Loucy (cell line): ENCODE data around the gene CEP43.

ENCODE experiments used
- H2AFZ ChIP-seq: fragments of 200-600 bp; sonication (generic); 2 replicates; pipeline ENCODE4 v1.6.0; 2016; ENCODE audit warnings: antibody characterized with exemption, mild to moderate bottlenecking, low read length, moderate library complexity
- H3F3A ChIP-seq: fragments of 200-600 bp; 2 replicates; pipeline ENCODE4 v1.6.0; 2016; ENCODE audit warnings: antibody characterized with exemption, low read depth, mild to moderate bottlenecking
- H3K27me3 ChIP-seq: fragments of 200-600 bp; sonication (generic); 2 replicates; pipeline ENCODE4 v1.6.1; 2014; ENCODE audit warnings: low read length, mild to moderate bottlenecking; ENCODE audit not compliant: insufficient read depth, poor library complexity, severe bottlenecking
- H3K36me3 ChIP-seq: fragments of 200-600 bp; sonication (generic); 2 replicates; pipeline ENCODE4 v1.6.1; 2016; ENCODE audit warnings: low read length; ENCODE audit not compliant: insufficient read depth
- H3K4me1 ChIP-seq: fragments of 200-600 bp; sonication (generic); 2 replicates; pipeline ENCODE4 v1.5.1; 2014; ENCODE audit warnings: low read length, mild to moderate bottlenecking; ENCODE audit not compliant: insufficient read depth, poor library complexity, severe bottlenecking
- H3K4me2 ChIP-seq: fragments of 200-600 bp; sonication (generic); 2 replicates; pipeline ENCODE4 v1.6.0; 2014; ENCODE audit warnings: antibody characterized with exemption, low read length, low read depth, mild to moderate bottlenecking; ENCODE audit not compliant: poor library complexity, severe bottlenecking
- H3K4me3 ChIP-seq: fragments of 200-600 bp; sonication (generic); 2 replicates; pipeline ENCODE4 v1.5.1; 2014; ENCODE audit warnings: low read length, mild to moderate bottlenecking, mixed read lengths; ENCODE audit not compliant: poor library complexity, severe bottlenecking
- H3K79me2 ChIP-seq: fragments of 200-600 bp; sonication (generic); 2 replicates; pipeline ENCODE4 v1.6.1; 2014; ENCODE audit warnings: low read length; ENCODE audit not compliant: insufficient read depth
- H3K9ac ChIP-seq: fragments of 200-600 bp; sonication (generic); 2 replicates; pipeline ENCODE4 v1.6.0; 2014; ENCODE audit warnings: mild to moderate bottlenecking, low read depth, low read length, moderate library complexity; ENCODE audit not compliant: poor library complexity, severe bottlenecking
- H3K9me2 ChIP-seq: fragments of 200-600 bp; sonication (generic); replicated peaks from 2 replicates; pipeline ENCODE4 v1.6.1; 2016; ENCODE audit warnings: low read depth, low read length, mixed read lengths
- H3K9me3 ChIP-seq: fragments of 200-600 bp; sonication (generic); 2 replicates; pipeline ENCODE4 v1.6.1; 2014; ENCODE audit warnings: mild to moderate bottlenecking, antibody characterized with exemption, low read length, low read depth; ENCODE audit not compliant: insufficient read depth
- H4K20me1 ChIP-seq: fragments of 200-600 bp; sonication (generic); 2 replicates; pipeline ENCODE4 v1.6.0; 2014; ENCODE audit warnings: antibody characterized with exemption, low read length, mild to moderate bottlenecking; ENCODE audit not compliant: insufficient read depth, poor library complexity, severe bottlenecking
- EZH2phosphoT487 ChIP-seq: fragments of 200-600 bp; IDR thresholded peaks from 2 replicates; pipeline ENCODE4 v1.6.1; 2018; ENCODE audit warnings: antibody characterized with exemption, mild to moderate bottlenecking, moderate library complexity, borderline replicate concordance
- TF ChIP-seq, protein P1 (sequence below): fragments of 200-600 bp; sonication (generic); conservative IDR thresholded peaks from 2 replicates; pipeline ENCODE4 v1.5.1; 2014; ENCODE audit warnings: mild to moderate bottlenecking, antibody characterized with exemption, low read length

CEP43 gene

GRCh38 chr6:166970091-166970490 lies 29.1 kb upstream of the CEP43 start:
- Histone ChIP-seq H3K9me2 (no peaks in the 10 kb centered on the region), H3K27me3 (no peaks in the 10 kb centered on the region), H3K4me2 (no peak overlapping the region), H3K4me3 (no peak overlapping the region), H3K9ac (no peak overlapping the region), H3F3A (no peaks in the 10 kb centered on the region), H2AFZ (no peak overlapping the region), H3K79me2 (no peaks in the 10 kb centered on the region), H3K9me3 (no peaks in the 10 kb centered on the region), H4K20me1 (no peaks in the 10 kb centered on the region), H3K4me1 (no peaks in the 10 kb centered on the region), H3K36me3 (no peaks in the 10 kb centered on the region; the same call in 1 of the 2 replicates)
- TF ChIP-seq, protein P1, sequence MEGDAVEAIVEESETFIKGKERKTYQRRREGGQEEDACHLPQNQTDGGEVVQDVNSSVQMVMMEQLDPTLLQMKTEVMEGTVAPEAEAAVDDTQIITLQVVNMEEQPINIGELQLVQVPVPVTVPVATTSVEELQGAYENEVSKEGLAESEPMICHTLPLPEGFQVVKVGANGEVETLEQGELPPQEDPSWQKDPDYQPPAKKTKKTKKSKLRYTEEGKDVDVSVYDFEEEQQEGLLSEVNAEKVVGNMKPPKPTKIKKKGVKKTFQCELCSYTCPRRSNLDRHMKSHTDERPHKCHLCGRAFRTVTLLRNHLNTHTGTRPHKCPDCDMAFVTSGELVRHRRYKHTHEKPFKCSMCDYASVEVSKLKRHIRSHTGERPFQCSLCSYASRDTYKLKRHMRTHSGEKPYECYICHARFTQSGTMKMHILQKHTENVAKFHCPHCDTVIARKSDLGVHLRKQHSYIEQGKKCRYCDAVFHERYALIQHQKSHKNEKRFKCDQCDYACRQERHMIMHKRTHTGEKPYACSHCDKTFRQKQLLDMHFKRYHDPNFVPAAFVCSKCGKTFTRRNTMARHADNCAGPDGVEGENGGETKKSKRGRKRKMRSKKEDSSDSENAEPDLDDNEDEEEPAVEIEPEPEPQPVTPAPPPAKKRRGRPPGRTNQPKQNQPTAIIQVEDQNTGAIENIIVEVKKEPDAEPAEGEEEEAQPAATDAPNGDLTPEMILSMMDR, result no peak
- no peak for TF ChIP-seq EZH2phosphoT487

GRCh38 chr6:166970776-166971175 lies 28.4 kb upstream of the CEP43 start:
- H3K9me3 ChIP-seq, result no peaks in the 10 kb centered on the region
- H4K20me1 ChIP-seq, result no peaks in the 10 kb centered on the region
- TF ChIP-seq EZH2phosphoT487, result no peak
- TF ChIP-seq, protein P1, result no peak
- no peak overlapping the region for H3K4me3 ChIP-seq
- no peak overlapping the region for H2AFZ ChIP-seq
- H3K4me2 ChIP-seq, result no peak overlapping the region
- no peaks in the 10 kb centered on the region for H3K79me2 ChIP-seq
- H3K36me3 ChIP-seq, result no peaks in the 10 kb centered on the region; the same call in 1 of the 2 replicates
- H3K27me3 ChIP-seq, result no peaks in the 10 kb centered on the region
- H3K9ac ChIP-seq, result no peak overlapping the region
- no peaks in the 10 kb centered on the region for H3F3A ChIP-seq
- no peaks in the 10 kb centered on the region for H3K9me2 ChIP-seq
- H3K4me1 ChIP-seq, result no peaks in the 10 kb centered on the region

DNA sequence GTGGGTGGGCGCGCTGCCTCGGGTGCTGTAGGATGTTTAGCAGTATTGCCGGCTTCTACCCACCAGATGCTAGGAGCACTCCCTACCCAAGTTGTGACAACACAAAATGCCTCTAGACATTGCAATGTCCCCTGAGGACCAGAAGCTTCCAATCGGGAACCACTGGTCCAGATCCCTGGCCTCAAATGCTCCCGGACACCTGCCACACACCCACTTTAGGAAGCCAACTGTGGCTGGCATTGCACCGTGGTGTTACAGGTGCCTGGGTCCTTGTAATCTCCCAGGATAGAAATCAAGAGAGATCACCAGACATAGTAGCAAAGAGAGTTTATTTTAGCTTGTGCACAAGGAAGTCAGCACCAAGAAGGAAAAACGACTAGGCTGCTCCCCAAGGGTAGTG lies 27.9 kb upstream of the CEP43 start:
- no peaks in the 10 kb centered on the region; the same call in 1 of the 2 replicates for H3K36me3 ChIP-seq
- no peak overlapping the region for H3K4me3 ChIP-seq
- H3K4me2 ChIP-seq, result no peak overlapping the region
- no peaks in the 10 kb centered on the region for H3K79me2 ChIP-seq
- no peak overlapping the region for H3K9ac ChIP-seq
- no peaks in the 10 kb centered on the region for H3K27me3 ChIP-seq
- no peaks in the 10 kb centered on the region for H3K4me1 ChIP-seq
- no peaks in the 10 kb centered on the region for H4K20me1 ChIP-seq
- TF ChIP-seq EZH2phosphoT487, result no peak
- TF ChIP-seq, protein P1, result no peak
- no peaks in the 10 kb centered on the region for H3F3A ChIP-seq
- H3K9me3 ChIP-seq, result no peaks in the 10 kb centered on the region
- no peak overlapping the region for H2AFZ ChIP-seq
- no peaks in the 10 kb centered on the region for H3K9me2 ChIP-seq
